Thyroid gland (tissue), 4 donors: ENCODE measurements around the gene IFRD1. TPM values are rescaled to one million over a fixed set of nuclear protein-coding genes. Genes with fewer than 3 reads are reported as not detected.
"Not testable (repeated sequence)": the region's sequence is repeated elsewhere in the genome, so short reads cannot be mapped to it uniquely, and the experiment has no call there.

Source experiments
- DNase-seq, 2 donors: peaks; one replicate each; pipeline ENCODE4 v3.0.0-alpha.2; 2019
- H3K27ac ChIP-seq, 3 donors: fragments of 200-600 bp; sonication (generic); 1 replicate in 2 of 3; 2 replicates in 1 of 3; pipeline ENCODE4 v1.5.1; 2016 to 2019; ENCODE audit warnings: mild to moderate bottlenecking in 1 of 3, moderate library complexity in 1 of 3
- H3K27me3 ChIP-seq: fragments of 200-600 bp; sonication (generic); one replicate; pipeline ENCODE4 v1.5.1; 2019
- H3K36me3 ChIP-seq, 2 donors: fragments of 200-600 bp; sonication (generic); one replicate each; pipeline ENCODE4 v1.5.1; 2016 to 2019
- H3K4me1 ChIP-seq, 2 donors: fragments of 200-600 bp; sonication (generic); one replicate each; pipeline ENCODE4 v1.5.1; 2017 to 2019
- H3K4me3 ChIP-seq, 3 donors: fragments of 200-600 bp; sonication (generic); replicated peaks in 1 of 3; 1 replicate in 2 of 3; 2 replicates in 1 of 3; pipeline ENCODE4 v1.5.1; 2016; ENCODE audit warnings: mild to moderate bottlenecking in 1 of 3
- H3K9me3 ChIP-seq: fragments of 200-600 bp; sonication (generic); one replicate; pipeline ENCODE4 v1.5.1; 2017
- CTCF ChIP-seq, 6 experiments: fragments of 200-600 bp in 3 of 6; fragments of 450-650 bp in 3 of 6; sonication (generic) in 3 of 6; IDR thresholded peaks; one replicate each; pipeline ENCODE4 v1.5.1; 2016 to 2019; ENCODE audit warnings: antibody characterized with exemption in 6 of 6, mild to moderate bottlenecking in 2 of 6, inconsistent platforms in 1 of 6, moderate library complexity in 1 of 6
- POLR2A ChIP-seq, 2 donors: fragments of 450-650 bp; IDR thresholded peaks; one replicate each; pipeline ENCODE4 v1.6.1; 2017; ENCODE audit warnings: antibody characterized with exemption in 2 of 2, mild to moderate bottlenecking in 2 of 2, moderate library complexity in 1 of 2
- WGBS, 2 donors: methylation state at CpG; one replicate each; pipeline ENCODE4 v1.1.5; 2017; 5-methylcytosine and 5-hydroxymethylcytosine counted together
- intact Hi-C: fragments of 100-400 bp; cut with DNase I; formaldehyde crosslinking; loops from one replicate; pipeline ENCODE4 v1.15.1; 2023
- total RNA-seq, 4 donors: library from RNA; depleted of rRNA; stranded (reverse); fragments of >200 nt; gene quantifications; one replicate each; pipeline ENCODE4 v1.2.3, GENCODE V29; 2016

IFRD1 gene
- total RNA-seq, 4 donors from 2014 or later, result 34.5 to 84.8 (median 57.1) TPM

DNA sequence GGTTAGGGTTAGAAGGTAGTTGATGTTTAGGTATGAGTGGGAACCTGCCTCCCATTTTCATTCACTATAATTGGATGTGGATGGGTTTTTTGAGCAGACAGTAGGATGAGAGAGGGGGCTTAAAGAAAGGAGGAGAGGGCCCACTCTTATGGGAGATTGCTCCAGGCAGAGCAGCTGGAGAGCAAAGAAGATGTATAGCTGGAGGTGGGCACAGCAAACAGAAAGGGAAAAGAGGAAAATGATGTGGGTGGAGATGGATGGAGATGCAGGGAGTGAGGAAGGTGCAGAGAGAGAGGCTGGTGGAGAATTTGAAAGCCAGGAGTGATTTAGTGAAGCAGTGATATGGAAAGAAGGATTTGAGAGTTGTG is 60.5 kb downstream of the IFRD1 start:
- no peak overlapping the region for H3K4me3 ChIP-seq
- TF ChIP-seq CTCF (IDR thresholded peaks at IDR 0.05), result no peak
- TF ChIP-seq POLR2A (IDR thresholded peaks at IDR 0.05), result no peak
- H3K9me3 ChIP-seq, result no peaks in the 10 kb centered on the region
- no peaks in the 10 kb centered on the region for H3K36me3 ChIP-seq
- no peak overlapping the region for H3K27ac ChIP-seq
- H3K27me3 ChIP-seq, result no peaks in the 10 kb centered on the region
- no peaks in the 10 kb centered on the region for H3K4me1 ChIP-seq
- intact Hi-C loops, result no loop called here
- no peak for DNase-seq

DNA sequence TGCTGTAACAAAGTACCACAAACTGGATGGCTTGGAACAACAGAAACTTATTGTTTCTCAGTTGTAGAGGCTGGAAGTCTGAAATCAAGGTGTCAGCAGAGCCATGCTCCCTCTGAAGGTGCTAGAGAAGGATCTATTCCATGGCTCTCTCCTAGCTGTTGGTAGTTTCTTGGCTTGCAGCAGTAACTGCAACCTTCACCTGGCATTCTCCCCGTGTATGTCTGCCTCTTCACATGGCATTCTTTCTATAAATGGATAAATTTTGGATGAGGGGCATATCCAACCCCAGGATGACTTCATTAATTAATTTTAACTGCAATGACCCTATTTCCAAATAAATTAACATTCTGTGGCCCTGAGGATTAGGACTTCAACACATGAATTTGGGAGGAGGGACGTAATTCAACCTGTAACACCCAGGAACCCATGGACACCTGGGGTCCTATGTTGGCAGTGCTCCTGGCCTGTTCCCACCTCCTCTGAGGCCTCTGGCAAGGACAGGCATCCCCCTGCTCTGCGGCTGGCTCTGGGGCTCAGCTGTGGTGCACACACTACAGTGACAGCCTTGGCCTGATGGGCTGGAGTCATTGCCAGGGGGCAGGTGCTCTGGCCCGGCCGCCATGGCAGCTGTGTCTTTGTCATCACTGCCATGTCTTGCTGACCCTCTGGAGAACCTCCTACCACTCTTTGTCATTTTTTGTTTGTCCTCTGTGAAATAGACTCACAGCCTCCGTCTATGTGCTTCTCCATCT is 61.4 kb downstream of the IFRD1 start:
- TF ChIP-seq POLR2A (IDR thresholded peaks at IDR 0.05), result no peak
- TF ChIP-seq CTCF (IDR thresholded peaks at IDR 0.05), result no peak
- Histone ChIP-seq H3K27me3 (no peaks in the 10 kb centered on the region), H3K36me3 (no peaks in the 10 kb centered on the region), H3K27ac (no peak overlapping the region), H3K9me3 (no peaks in the 10 kb centered on the region), H3K4me1 (no peaks in the 10 kb centered on the region), H3K4me3 (no peak overlapping the region)
- WGBS, 2 donors, result 84 to 87% methylated on average over 6 of the region's 6 CpGs
- DNase-seq, result no peak
- intact Hi-C loops, result no loop called here

- no peaks in the 10 kb centered on the region for H3K36me3 ChIP-seq
- H3K4me1 ChIP-seq, result no peaks in the 10 kb centered on the region
- no peak overlapping the region for H3K4me3 ChIP-seq
- intact Hi-C loops, result no loop called here
- WGBS, 2 donors, result 81 to 89% methylated on average over 5 of the region's 5 CpGs
- H3K27ac ChIP-seq, result no peak overlapping the region
- no peaks in the 10 kb centered on the region for H3K27me3 ChIP-seq
- DNase-seq, result no peak
- H3K9me3 ChIP-seq, result no peaks in the 10 kb centered on the region
- TF ChIP-seq CTCF (IDR thresholded peaks at IDR 0.05), result no peak
- TF ChIP-seq POLR2A (IDR thresholded peaks at IDR 0.05), result no peak
Observed at GRCh38 chr7:112512451-112513210, 62.4 kb downstream of the IFRD1 start.

GRCh38 chr7:112515989-112516388 is 65.7 kb downstream of the IFRD1 start:
- DNase-seq, result no peak
- no peak for TF ChIP-seq POLR2A (IDR thresholded peaks at IDR 0.05)
- H3K4me3 ChIP-seq, result no peak overlapping the region
- H3K27ac ChIP-seq, result no peak overlapping the region
- intact Hi-C loops, result no loop called here
- no peaks in the 10 kb centered on the region for H3K9me3 ChIP-seq
- 88 to 95% methylated on average over 5 of the region's 5 CpGs for WGBS, 2 donors
- no peaks in the 10 kb centered on the region for H3K36me3 ChIP-seq
- no peaks in the 10 kb centered on the region for H3K4me1 ChIP-seq
- no peaks in the 10 kb centered on the region for H3K27me3 ChIP-seq

DNA sequence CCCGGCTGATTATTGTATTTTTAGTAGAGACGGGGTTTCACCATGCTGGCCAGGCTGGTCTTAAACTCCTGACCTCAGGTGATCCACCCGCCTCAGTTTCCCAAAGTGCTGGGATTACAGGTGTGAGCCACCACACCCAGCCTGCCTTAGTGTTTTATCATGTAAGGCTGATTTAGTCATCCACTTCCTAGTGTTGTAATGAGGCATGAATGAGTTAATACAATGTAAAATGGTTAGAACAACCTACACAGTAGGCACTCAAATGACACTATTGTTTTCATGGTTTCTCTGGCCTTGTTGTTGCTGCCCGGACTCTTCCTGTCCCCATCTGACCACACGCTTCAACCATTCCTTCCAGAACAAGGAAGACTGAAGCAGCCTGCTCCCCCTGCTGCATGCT is 66.2 kb downstream of the IFRD1 start:
- 79 to 85% methylated on average over 5 of the region's 5 CpGs for WGBS, 2 donors
- intact Hi-C loops, H3K4me3 ChIP-seq, H3K4me1 ChIP-seq, H3K27me3 ChIP-seq, H3K9me3 ChIP-seq, DNase-seq, H3K27ac ChIP-seq, H3K36me3 ChIP-seq: not testable (repeated sequence)

DNA sequence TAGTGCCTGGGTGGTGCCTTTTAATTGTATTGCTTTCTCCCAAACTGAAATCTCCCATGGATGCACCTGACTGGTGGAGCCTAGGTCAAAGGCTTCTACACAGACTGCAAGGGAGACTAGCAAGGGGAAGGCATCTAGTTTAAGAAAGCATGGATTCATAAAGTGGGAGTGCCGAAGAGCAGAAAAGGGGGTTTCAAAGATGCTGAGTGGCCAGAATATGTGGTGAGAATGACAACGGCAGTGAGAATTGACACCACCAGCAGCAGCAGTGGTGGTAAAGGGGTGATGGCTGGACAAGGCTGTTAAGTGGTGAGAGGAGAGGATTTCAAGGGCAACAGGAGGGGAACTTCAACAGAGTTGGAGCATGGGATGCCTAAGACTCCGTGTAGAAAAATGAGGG is 67.2 kb downstream of the IFRD1 start:
- DNase-seq, result no peak
- Histone ChIP-seq H3K4me3 (no peak overlapping the region), H3K36me3 (no peaks in the 10 kb centered on the region), H3K27me3 (no peaks in the 10 kb centered on the region), H3K9me3 (no peaks in the 10 kb centered on the region), H3K4me1 (no peaks in the 10 kb centered on the region), H3K27ac (no peak overlapping the region)
- WGBS, 2 donors, result 82 to 88% methylated on average over 3 of the region's 3 CpGs
- TF ChIP-seq POLR2A (IDR thresholded peaks at IDR 0.05) (no peak), CTCF (IDR thresholded peaks at IDR 0.05) (no peak)
- intact Hi-C loops, result no loop called here
